Epithelial cell of prostate (primary cell): ENCODE measurements around the gene KRT82.

Source experiments
- DNase-seq: peaks from one replicate; pipeline ENCODE4 v3.0.0-alpha.2; 2011; ENCODE audit warnings: low read depth, low spot score
- H3K27ac ChIP-seq: fragments of 450-650 bp; 2 replicates; pipeline ENCODE4 v1.5.1; 2017; ENCODE audit warnings: mild to moderate bottlenecking

Gene KRT82

DNA sequence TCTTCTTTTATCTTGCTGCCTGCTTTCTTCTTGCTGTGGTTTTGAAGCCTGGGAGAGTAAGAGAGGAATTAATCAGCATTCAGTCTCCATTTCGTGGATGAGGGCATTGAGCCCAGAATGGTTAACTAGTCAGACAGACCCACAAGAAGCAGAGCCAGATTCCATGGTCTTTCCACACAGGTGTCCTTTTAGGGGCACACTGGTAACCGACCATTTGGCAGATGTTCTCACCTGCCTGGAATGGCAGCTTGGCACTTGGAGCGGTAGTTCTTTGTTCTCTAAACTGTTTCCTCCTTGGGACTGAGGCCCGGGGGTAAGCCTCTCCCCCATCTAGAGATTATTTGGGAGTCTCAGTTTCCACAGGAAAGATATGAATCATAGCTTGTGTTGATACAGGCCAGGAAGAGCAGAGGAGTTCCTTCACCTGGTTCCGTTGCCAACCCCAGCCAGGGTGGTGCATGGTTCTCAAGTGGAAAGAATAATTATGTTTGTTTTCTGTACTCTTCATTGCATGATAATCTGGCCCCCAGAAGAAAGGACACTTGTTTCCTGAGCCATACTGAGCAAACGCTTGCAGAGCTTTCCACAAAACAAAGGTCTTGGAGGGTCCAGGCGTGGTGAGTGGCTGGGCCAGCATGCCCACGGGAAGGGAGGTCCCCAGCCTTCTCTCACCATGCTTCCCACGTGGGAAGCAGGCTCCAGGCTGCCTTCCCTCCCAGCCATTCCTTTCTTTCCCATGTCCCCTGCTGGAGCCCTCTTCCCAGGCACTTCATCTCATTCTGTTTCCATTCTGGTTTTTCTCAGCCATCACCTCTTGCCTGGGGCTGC is 30.1 kb upstream of the KRT82 start:
- H3K27ac ChIP-seq, result peak overlapping the region; percentile 99
- peak; percentile 86 for DNase-seq

DNA sequence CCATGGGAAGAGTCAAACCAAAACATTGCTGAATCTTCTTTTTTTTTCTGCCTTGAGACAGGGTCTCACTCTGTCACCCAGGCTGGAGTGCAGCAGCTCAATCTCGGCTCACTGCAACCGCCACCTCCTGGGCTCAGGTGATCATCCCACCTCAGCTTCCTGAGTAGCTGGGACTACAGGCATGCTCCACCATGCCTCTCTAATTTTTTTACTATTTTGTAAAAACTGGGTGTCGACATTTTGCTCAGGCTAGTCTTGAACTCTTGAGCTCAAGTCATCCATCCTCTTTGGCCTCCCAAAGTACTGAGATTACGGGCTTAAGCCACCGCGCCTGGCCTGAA is 29.5 kb upstream of the KRT82 start:
- H3K27ac ChIP-seq, result peak overlapping the region; percentile 99
- DNase-seq, result no peak

DNA sequence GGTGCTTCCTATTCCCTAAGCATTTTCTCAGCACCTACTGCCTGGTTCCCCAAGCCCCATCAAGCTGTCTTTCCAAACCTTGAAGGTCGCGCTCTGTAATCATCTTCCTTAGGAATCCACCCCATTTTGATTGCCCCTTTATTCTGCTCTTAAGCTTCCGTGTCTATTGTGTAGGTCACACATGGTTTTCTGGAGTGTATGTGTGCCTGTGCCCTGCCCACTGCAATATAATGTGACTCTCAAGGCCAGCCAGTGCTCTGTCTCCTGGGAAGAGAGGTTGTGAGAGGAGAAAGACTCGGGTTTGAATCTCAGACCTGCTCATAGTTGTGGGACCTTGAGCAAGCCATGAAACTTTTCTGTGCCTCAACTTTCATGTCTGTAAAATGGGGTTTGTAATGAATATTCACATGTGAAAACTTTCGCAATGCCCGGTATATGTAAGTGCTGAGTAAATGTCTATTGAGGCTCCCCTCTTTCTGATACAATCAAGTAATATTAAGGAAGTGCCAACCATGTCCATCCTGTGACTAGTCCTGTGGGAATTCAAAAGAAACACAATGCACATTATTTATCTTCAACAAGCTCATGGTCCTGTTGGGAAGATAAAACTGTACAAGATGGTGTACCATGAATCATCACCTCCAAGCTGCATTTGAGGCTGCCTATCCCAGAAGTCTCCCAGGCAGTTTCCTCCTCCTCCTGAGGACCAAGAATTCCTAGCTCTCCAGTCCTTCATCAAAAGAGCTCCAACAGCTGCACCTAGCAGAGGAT is 28.8 kb upstream of the KRT82 start:
- peak; percentile 77 for DNase-seq
- peak overlapping the region; percentile 99 for H3K27ac ChIP-seq

DNA sequence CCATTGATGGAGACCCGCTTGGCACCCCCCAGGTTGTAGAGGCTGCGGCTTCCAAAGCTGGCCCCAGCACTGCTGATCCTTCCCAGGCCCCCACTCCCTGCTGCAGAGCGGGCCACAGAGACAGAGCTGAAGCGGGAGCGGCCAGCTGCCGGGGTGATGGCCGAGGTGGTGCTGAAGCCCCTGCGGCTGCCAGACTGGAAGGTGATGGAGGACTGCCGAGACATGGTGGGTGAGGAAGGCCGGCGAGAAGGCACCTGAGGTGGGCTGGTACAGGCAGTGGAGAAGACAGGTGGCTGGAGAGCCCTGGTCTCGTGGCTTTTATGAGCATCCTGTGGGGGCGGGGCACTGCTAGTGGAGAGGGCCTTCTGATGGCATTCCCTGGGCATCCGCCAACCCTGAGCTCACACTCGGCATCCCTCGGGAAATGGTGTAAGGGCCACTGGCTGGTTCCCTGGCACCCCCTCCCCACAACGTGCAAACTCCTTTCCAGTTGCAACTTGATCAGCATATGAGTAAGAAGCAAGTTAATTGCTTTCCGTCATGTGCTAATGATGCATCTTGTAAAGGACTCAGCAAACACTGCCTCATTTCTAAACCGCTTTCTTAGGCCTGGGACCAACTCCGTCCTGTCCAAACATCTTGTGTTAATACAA is 28.1 kb upstream of the KRT82 start, which contains the start of gene KRT75:
KRT75 (minus strand) TSS at position 291 of the 653 bp plus-strand sequence; CDS start at position 224, 67 bp downstream.
- peak within 1 kb of the TSS; percentile 99 for H3K27ac ChIP-seq
- DNase-seq, result peak; percentile 96

DNA sequence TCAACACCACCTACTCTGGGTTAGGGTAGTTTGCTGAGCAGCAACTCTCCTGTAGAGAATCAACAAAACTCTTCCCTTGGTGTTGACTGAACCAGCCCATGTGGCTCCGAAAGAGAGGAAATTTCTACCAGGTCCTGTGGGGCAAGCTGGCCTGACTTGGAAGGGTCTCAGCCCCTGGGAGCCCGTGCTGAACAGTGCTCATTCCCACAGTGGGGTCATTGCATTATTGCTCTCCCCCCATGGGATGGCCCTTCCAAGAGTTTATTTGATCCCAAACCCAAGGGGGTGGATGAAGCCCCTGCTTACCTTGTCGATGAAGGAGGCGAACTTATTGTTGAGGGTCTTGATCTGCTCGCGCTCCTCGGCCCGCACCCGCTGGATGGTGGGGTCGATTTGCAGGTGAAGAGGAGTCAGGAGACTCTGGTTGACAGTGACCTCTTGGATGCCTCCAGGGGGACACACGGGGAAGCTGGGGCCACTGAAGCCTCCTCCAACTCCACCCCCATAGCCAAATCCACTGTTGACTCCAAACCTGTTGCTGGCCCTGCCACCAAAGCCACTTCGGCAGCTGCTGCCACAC is 27.5 kb upstream of the KRT82 start:
- DNase-seq, result no peak
- peak overlapping the region; percentile 99 for H3K27ac ChIP-seq

DNA sequence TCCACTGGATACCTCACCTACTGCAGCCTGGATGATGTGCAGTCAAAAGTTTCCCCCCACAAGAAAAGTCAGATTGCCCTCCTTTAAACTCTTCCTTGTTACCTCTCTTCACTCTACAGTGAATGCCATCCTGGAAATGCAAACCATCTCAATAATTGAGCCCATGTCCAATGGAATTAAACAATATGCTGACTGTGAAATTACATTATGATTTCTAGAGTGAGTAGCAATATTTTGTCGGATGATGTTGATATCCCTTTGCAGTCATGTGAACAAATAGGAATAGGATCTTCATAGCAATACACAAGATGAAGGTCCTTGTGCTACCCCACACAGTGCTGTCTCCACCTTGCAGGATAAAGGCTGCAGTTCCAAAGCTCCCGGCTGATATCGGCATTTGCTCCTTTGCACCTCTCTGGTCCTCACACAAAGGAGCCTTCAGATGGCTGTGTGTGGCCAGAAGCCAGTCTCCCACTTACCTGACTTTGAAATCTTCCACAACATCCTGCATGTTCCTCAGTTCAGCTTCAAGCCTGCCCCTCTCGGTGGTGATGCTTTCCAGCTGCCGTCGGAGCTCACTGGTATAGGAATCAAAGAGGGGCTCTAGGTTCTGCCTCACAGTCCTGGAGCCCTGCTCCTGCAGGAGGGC is 26.5 kb upstream of the KRT82 start:
- H3K27ac ChIP-seq, result no peak overlapping the region
- DNase-seq, result no peak

DNA sequence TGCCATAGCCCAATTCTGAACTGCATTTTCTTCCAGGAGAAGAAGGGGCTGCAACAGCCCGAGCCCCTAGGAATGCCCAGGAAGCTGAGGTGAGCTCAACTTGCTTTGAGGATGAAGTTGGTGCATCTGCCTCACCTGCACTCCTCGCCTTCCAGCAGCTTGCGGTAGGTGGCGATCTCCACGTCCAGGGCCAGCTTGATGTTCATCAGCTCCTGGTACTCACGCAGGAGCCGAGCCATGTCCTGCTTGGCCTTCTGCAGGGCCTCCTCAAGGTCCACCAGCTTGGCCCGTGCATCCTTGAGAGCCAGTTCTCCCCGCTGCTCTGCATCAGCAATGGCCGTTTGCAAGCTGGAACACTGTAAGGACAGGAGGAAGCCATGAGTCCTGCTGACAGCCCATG is 22.0 kb upstream of the KRT82 start:
- no peak overlapping the region for H3K27ac ChIP-seq
- no peak for DNase-seq

DNA sequence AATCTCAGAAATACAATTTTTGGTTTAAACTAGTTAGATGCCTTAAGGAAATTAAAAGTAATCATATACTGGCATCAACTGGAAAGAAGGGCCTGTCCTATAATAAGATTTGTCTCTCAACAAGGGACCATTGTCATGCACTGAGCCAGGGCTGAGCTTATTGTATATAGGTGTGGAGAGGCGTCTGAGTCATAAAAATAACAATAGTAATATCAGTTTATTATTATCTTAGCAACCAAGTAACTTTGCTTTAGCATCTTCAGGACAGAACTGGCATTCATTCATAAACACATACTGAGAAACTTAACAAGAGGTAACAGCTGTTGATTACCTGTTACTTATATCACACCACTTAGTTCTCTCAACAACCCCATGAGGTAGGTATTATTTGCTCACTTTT is 20.9 kb upstream of the KRT82 start:
- DNase-seq, result no peak
- H3K27ac ChIP-seq, result no peak overlapping the region

DNA sequence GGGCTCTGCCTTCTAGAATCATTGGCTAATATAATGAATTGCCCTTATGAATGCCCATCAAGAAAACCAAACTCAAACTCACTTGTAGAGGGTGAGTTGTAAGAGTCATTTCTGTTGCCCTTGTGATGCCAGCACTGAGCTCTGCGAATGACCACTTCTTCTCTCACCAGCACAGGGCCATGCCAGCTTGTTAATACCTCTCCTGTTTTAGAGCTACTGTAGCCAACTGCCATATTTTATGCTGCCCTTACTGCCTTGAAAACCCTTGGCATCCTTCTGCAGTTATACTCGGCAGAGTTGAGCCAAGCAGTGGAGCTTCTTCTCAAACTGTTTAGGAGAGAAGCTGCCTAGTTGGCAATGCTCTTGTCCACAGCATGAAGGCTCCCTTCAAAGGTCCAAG is 19.9 kb upstream of the KRT82 start:
- DNase-seq, result no peak
- no peak overlapping the region for H3K27ac ChIP-seq

DNA sequence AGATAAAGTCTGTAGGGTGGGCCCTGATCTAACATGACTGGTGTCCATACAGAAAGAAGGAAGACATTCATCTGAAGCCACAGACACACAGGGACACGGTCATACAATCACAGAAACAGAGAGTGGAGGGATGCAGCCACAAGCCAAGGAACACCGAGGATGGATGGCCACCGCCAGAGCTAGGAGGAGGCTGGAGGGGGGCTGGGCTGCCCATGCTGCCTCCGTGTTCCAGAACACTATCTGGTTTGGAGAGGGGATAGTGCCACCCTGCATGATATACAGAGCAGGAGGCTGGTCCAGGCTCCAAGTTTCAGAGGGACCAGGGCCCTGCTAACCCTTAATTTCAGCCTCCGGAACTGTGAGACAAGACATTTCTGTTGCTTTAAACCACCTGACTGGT is 19.3 kb upstream of the KRT82 start:
- DNase-seq, result no peak
- H3K27ac ChIP-seq, result no peak overlapping the region

DNA sequence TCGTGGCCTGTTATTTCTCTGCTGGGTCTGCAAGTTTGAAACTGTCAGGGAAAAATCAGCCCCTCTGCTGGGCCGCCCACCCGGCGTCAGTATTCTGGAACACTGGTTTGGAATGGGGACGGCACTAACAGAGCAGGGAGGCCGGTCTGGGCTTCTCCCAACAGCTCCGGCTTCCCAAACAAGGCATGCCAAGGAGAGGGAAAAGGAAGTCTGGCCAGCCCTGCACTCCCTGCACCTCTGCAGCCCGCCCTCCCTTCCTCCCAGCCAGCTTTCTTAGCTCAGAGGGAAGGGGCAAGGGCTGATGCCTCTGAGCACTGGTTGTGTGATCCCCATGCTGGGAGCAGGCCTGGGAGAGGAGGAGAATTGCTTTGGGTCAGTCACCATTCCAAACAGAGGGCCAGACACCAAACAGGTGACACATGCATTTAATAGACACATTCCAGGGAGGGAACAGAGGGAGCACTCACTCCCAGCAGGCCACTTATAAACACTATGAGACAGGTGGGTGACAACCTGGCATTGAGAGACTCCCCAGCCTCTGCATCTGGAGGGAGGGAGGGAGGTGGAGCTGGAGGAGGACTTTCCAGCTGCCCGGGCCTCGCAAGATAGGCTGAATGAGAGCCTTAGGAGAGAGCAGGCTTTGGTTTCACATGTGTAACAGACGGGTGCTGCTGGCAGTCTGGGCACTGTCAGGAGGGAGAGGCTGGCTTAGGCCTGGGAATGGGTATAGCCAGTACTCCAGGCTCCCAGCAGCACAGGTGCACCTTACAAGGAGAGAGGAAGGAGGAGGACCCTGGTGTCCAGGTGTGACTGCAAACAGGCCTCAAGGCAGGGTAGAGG is 17.7 kb upstream of the KRT82 start:
- no peak overlapping the region for H3K27ac ChIP-seq
- DNase-seq, result no peak

DNA sequence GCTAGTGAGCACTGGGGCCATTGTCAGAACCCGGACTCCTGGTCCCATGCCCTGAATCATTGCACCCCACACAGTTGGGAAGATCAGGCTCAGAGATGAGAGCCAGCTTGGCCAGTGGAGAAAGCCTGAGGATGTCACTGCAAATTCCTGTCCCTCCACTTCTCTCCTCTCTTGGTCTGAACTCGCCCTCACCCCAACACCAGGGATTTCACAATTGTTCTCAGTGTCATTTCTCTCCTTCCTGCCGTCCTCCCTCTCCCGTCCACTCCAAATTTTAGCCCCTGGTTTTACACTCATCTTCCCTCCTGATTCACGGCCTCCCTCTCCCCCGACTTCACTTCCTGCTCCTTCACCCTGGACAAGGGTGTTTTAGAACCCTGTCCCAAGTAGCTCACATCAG is 16.9 kb upstream of the KRT82 start:
- no peak for DNase-seq
- no peak overlapping the region for H3K27ac ChIP-seq

DNA sequence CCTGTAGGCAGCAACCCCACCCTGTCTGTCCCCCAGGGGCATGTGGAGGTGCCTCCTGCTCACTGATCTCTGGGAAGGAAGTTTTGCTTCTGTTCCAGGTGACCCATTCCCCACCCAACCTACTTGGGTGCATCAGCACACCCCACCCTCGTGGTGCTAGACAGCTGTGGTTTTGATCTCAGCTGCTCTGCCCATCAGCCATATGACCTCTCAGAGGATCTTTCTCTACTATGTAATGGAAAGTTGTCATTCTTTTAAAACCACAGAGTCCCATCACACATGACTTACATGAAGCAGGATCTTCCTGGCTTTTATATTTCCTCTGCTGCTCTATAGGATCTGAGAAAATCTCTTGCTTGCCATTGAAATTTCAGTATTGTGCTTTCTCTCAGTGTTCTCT is 13.5 kb upstream of the KRT82 start:
- DNase-seq, result no peak
- no peak overlapping the region for H3K27ac ChIP-seq

DNA sequence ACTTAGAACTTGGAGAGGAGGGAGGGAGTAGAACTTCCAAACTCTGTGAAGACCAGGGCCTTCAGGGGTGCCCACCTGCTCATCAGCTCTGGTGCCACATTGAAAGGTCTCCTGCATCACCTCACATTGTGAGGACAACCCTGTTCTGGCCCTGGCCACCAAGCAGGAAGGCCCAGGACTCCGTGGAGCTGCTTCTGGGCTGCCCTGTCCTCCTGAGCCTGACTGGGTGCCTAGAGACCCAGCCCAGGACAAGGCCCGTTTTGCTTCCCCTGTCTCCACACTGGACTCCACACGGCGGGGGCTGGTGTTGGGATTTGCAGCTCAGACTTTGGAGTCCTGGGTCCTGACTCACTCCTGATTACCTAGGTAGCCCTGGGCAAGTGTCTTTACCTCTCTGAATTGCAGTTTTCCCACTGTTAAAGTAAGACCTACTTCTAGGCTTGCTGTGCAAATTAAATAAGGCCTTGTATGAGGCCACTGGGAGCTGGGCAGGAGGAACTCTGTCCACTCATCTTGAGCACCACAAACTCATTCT is 12.5 kb upstream of the KRT82 start:
- H3K27ac ChIP-seq, result peak overlapping the region; percentile 2
- DNase-seq, result no peak

DNA sequence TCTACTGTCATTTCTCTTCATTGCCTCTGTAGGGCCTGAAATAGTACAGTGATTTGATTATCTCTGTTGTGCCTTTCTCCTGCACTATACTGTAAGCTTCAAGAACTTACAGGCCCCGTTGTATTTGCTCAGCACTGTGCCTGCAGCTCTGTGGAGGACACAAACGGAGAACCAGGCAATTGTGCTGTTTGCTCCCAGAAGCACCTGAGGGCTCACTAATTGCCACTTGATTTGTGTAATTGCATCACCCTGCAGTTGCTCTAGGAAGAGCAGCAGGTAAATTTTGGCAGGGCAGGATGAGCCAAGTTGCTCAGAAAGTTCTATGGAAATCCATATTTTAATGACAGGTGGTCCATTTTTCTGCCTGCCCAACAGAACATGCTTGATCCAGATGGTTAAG is 11.6 kb upstream of the KRT82 start:
- no peak for DNase-seq
- peak overlapping the region; percentile 34 for H3K27ac ChIP-seq

DNA sequence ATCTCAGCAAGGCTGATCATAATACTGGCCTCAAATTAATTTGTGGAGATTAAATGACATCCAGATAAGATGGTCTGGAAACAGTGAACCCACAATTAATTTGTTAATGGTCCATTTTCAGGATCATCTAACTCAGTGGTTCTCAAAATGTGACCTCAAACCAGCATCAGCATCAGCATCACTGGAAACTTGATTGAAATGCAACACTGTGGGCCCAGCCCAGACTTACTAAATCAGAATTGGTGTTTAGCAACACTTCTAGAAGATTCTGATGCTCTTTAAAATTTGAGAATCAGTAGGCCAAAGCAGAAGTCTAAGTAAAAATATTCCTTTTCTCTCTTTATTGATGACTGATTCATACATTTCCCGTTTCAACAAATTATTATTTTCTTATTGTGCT is 10.7 kb upstream of the KRT82 start:
- DNase-seq, result no peak
- H3K27ac ChIP-seq, result peak overlapping the region; percentile 34

DNA sequence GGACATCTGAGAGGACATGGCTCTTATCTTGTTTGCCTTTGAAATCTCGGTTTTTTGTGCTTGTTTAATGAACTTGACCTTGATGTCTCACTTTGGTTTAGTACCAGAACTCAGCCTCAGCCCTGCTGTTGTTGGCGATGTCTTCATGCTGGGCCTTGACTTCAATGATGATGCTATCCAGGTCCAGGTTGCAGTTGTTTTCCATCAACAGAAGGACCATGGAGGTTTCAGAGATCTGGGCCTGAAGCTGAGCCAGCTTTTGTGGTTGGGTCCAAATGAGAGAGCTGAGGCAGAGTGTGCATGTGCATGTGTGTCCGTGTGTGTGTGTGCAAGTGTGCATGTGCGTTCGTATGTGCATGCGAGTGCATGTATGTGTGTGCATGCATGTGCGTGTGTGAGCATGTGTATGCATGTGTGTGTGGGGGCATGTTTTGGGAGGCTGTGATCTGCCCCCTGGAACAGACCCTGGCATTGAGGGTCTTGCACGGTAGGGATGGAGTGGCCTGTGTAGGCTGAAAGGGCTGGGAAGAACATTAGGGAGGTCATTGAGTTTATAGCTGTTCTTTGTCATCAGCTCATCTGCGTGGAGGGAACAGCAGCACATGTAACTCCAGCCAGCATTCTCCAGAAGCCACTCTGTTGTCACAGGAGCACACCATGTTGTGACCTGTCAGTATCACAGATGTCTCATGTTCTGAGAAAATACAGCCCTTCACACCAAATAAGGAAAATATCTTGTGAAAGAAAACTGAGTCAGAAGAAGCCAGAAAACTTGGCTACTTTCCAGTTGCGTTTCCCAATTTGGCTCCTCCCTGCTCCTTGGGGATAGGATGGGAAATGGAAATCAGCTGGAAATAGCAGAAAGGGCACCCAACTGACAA is 10.0 kb upstream of the KRT82 start:
- peak overlapping the region; percentile 34 for H3K27ac ChIP-seq

DNA sequence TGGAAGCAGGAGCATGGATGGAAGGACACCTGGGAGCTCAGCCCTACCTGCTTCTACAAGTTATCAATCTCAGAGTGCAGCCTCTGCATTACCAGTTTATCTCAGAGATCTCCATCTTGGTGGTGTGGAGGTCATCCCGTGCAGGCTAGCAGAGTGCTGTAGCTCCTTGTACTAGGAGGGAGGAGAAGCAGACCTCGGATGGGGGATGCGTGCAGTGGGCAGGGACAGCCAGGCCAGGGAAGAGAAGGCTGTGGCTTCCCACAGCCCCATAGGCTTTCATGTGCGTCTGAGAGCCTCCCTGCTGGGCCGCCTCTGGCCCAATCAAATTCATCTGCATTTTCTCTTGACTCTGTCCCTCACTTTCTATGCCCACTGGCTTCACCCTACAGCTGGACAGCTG is 8.8 kb upstream of the KRT82 start:
- no peak for DNase-seq
- H3K27ac ChIP-seq, result no peak overlapping the region

More for the DNA sequence above, 10.0 kb upstream of the KRT82 start:
- DNase-seq, result peak; percentile 82
